GM10266 (cell line): ENCODE data around the gene COL23A1.

Source experiments
- DNase-seq: peaks from one replicate; pipeline ENCODE4 v3.0.0; 2012; ENCODE audit errors: extremely low spot score
- CTCF ChIP-seq: IDR thresholded peaks from 2 replicates; pipeline ENCODE4 v1.5.1; 2012; ENCODE audit warnings: mild to moderate bottlenecking, low read depth; ENCODE audit not compliant: control insufficient read depth, insufficient read depth; ENCODE audit errors: missing control alignments

COL23A1 gene

GRCh38 chr5:178353461-178353860 is 236.7 kb downstream of the COL23A1 start:
- TF ChIP-seq CTCF: no peak

GRCh38 chr5:178352035-178352349 is 238.2 kb downstream of the COL23A1 start:
- DNase-seq: no peak
- no peak for TF ChIP-seq CTCF

More at GRCh38 chr5:178353461-178353860, 236.7 kb downstream of the COL23A1 start:
- DNase-seq: no peak

GRCh38 chr5:178351221-178352034 is 238.8 kb downstream of the COL23A1 start:
- no peak for DNase-seq
- no peak for TF ChIP-seq CTCF

- TF ChIP-seq CTCF: no peak
- DNase-seq: no peak
These were observed 239.6 kb downstream of the COL23A1 start for GRCh38 chr5:178350361-178351220.

- no peak for TF ChIP-seq CTCF
- no peak for DNase-seq
These were observed 240.4 kb downstream of the COL23A1 start for GRCh38 chr5:178349625-178350353.

GRCh38 chr5:178349075-178349511 is 241.1 kb downstream of the COL23A1 start:
- no peak for DNase-seq
- TF ChIP-seq CTCF: no peak
